HG03469 (cell line): Measurements from ENCODE around the gene ARPC4.
"Not testable (repeated sequence)": the region's sequence is repeated elsewhere in the genome, so short reads cannot be mapped to it uniquely, and the experiment has no call there.

Experiments used
- ATAC-seq: cut with Tn5 transposase; IDR thresholded peaks from one replicate; pipeline ENCODE4 v1.9.1; 2021; ENCODE audit warnings: mild to moderate bottlenecking, moderate library complexity, moderate number of reproducible peaks; ENCODE audit not compliant: unreplicated experiment

The ARPC4 gene

DNA sequence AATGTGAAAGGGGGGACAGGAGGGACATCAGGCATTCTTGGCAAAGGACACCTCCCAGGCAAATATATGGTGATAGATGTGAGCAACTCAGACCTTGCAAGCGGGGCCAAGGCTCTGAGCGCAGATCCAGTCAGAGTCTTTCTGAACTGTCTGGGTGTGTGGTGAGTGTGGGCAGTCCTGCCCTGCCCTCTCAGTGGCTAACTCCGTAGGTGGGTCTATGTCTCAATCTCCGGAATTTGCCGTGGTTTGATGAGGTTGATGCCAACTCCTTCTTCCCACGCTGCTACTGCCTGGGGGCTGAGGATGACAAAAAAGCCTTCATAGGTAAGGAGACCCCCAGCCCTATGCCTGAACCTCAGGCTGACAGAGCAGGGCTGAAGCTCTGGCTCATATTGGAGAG, 24.6 kb downstream of the ARPC4 start:
- no peak for ATAC-seq

- ATAC-seq = no peak
Observed at GRCh38 chr3:9818666-9819335, 25.9 kb downstream of the ARPC4 start.

- ATAC-seq = no peak
Observed at GRCh38 chr3:9820543-9820942, 27.7 kb downstream of the ARPC4 start.

- ATAC-seq = no peak
Observed at GRCh38 chr3:9820946-9821345, 28.1 kb downstream of the ARPC4 start.

DNA sequence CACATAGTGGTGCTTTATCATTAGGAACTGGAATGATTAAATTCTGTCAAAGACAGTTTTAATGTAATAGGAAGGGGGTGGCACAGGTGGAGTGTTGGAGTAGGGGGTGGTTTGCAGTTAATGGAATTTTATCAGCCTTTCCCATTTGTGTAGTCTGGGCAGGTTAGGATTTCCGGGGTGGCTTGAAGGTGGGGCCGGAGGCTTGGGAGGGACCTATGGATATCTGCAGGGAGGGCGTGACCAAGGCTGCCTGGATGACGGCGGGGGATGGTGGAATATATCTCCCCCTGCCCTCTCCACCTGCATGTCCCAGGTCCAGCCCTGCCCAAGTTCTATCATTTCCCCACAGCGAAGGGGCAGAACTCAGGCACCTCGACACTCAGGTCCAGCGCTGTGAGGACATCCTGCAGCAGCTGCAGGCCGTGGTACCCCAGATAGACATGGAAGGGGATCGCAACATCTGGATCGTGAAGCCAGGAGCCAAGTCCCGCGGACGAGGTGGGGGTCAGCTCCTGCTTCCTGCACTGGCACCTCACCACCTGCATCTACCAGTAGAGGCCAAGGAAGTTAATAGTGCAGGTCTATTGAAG, 32.7 kb downstream of the ARPC4 start:
- ATAC-seq = no peak

- no peak for ATAC-seq
Observed at GRCh38 chr3:9826815-9827573, 34.1 kb downstream of the ARPC4 start.

DNA sequence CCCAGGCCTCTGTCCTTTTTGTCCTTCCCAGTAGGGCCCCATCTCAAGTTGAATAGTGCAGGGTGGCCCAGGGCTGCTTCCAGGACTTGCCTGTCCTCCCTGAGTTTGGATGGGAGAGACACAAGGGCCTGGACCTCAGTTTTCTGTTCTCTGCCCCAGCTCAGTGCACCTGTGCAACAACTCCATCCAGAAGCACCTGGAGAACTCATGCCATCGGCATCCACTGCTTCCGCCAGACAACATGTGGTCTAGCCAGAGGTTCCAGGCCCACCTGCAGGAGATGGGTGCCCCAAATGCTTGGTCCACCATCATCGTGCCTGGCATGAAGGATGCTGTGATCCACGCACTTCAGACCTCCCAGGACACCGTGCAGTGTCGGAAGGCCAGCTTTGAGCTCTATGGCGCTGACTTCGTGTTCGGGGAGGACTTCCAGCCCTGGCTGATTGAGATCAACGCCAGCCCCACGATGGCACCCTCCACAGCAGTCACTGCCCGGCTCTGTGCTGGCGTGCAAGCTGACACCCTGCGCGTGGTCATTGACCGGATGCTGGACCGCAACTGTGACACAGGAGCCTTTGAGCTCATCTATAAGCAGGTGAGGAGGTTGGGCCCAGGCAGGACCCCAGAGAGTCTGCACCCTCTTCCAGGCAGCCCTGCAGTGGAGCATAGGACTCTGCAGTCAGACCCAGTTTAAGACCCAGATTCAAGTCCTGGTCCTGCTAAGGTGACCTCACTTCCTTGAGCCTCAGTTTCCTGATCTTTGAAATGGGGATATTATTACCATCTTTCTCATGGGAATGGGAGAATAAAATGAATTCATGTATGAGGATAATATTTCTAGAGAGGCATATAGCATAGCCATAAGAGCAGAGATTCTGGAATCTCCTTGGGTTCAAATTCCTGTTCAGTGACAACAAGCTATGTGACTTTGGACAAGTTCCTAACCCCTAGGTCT, 36.2 kb downstream of the ARPC4 start:
- no peak for ATAC-seq

- ATAC-seq = no peak
Observed at GRCh38 chr3:9831253-9831652, 38.4 kb downstream of the ARPC4 start.

DNA sequence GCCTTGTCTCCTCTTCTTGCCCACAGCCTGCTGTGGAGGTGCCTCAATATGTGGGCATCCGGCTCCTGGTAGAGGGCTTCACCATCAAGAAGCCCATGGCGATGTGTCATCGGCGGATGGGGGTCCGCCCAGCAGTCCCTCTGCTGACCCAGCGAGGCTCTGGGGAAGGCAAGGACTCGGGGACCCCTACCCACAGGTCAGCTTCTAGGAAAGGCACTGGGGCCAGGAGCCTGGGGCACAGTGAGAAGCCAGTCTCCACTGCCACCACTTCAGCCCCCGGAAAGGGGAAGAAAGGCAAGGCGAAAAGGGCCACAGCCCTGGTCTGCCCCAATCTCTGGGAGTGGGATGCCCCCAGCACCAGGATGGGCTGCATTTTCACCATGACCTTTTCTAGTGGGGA, 40.2 kb downstream of the ARPC4 start:
- ATAC-seq = no peak

DNA sequence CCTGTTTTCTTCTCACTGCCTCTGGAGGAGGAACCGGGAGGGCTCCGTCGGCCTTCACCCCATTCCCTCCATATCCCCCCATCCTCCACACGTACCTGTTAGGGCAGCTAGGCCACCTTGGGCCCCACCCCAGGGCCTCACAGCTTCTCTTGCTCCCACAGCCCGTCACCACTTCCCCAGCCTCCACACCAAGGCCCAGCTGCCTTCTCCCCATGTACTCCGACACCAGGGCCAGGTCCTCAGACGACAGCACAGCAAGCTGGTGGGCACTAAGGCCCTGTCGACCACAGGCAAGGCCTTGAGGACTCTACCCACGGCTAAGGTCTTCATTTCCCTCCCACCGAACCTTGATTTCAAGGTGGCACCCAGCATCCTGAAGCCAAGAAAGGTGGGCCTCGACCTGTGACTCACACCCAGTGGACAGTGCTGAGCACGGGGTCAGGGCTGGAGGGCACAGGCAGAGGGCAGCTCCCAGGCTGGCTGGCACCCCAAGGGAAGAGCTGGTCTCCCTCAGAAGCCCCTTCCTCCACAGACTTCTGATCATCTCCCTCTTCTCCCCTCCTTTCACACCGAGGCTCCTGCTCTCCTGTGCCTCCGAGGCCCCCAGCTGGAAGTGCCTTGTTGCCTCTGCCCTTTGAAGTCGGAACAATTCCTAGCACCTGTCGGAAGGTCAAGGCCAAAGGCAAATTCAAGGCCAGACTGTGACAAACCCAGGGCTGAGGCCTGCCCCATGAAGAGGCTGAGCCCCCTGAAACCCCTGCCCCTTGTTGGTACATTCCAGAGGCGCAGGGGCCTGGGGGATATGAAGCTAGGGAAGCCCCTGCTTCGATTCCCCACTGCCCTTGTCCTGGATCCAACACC, 41.9 kb downstream of the ARPC4 start:
- ATAC-seq = no peak

DNA sequence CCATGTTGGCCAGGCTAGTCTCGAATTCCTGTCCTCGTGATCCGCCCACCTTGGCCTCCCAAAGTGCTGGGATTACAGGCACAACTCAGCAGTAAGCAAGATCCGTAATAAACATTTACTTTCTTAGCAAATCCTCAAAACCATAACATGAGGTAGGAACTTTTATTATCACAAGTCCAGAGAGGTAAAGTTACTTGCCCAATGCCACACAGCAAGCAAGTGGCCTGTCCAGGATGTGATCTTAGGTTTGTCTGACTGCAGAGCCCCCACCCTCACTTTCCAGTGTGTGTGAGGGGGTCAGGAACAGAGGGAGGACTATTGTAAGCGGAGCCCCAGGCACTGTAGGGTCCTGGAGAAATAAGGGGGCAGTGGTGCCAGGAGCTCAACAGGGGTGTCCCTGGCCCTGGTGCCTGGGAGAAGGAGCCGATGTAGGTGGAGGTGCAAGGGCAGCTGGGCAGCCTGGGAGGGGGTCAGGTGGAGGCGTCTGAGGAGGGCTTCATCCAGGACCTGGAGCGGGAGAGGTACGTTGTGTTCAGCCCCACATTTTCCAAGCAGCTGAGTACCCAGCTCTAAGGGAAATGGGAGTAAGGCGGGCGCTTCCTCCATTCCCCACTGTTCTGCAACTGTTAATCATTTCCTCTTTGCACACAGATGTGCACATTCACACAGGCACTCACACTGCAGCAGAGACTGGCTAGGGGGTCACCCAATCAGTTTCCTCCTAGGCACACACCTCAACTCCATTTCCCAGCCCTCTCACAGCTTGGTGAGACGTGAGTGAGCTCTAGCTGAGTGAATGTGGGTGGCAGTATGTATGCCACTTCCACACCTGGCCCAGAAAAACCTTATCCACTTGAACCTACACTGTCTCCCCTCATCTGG, 45.1 kb downstream of the ARPC4 start:
- ATAC-seq = no peak

GRCh38 chr3:9838856-9839255, 46.0 kb downstream of the ARPC4 start:
- no peak for ATAC-seq

DNA sequence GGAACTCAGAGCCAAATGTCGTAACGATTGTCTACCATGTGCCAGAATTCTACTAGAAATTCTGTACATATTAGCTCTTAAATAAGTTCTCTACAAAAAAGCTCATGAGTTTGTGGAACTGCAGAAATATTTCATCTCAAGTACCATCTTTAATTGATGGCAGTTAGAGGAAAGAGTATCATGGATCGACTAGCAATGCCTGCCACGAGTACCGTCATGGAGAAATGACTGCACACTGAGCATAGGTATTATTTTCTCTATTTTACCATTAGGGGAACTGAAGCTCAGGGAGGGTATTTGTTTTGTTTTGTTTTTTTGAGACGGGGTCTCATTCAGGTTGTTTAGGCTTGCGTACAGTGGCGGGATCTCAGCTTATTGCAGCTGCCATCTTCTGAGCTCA, 48.1 kb downstream of the ARPC4 start:
- no peak for ATAC-seq

GRCh38 chr3:9843715-9844438, 51.0 kb downstream of the ARPC4 start, which contains the start of gene RPUSD3:
Gene RPUSD3, minus strand, starts transcription at chr3:9844008. Its CDS starts 18 bp downstream, at chr3:9843990.
- ATAC-seq = peak; percentile 89

DNA sequence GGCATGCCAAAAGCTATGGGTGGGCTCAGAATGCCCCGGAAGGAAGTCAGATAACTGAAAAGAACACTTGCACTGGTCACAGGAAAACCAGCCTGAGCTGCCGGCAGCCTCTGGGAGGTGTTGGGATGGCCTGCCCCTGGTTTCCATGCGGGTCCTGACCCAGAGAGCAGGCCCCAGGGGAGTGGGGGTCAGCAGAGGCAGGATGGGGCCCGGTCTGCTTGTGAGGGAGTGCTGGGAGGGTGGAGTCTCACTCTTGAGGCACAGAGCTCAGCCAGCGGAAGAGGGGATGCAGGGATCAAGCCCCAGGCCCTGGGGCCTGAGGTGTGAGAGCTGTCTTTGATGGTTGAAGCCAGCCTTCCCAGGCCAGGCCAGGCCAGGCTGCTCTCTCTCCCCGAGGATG, 53.3 kb downstream of the ARPC4 start:
- ATAC-seq = no peak

- ATAC-seq = no peak
Observed at GRCh38 chr3:9846931-9847488, 54.1 kb downstream of the ARPC4 start.

DNA sequence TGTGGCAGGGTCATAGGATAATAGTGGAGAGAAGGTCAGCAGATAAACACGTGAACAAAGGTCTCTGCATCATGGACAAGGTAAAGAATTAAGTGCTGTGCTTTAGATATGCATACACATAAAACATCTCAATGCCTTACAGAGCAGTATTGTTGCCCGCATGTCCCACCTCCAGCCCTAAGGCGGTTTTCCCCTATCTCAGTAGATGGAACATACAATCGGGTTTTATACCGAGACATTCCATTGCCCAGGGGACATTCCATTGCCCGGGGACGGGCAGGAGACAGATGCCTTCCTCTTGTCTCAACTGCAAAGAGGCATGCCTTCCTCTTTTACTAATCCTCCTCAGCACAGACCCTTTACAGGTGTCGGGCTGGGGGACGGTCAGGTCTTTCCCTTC, 55.0 kb downstream of the ARPC4 start:
- not testable (repeated sequence) for ATAC-seq

- ATAC-seq = not testable (repeated sequence)
Observed at GRCh38 chr3:9848860-9849259, 56.0 kb downstream of the ARPC4 start.
